ENCODE measurements around the gene STK11IP.

DNA sequence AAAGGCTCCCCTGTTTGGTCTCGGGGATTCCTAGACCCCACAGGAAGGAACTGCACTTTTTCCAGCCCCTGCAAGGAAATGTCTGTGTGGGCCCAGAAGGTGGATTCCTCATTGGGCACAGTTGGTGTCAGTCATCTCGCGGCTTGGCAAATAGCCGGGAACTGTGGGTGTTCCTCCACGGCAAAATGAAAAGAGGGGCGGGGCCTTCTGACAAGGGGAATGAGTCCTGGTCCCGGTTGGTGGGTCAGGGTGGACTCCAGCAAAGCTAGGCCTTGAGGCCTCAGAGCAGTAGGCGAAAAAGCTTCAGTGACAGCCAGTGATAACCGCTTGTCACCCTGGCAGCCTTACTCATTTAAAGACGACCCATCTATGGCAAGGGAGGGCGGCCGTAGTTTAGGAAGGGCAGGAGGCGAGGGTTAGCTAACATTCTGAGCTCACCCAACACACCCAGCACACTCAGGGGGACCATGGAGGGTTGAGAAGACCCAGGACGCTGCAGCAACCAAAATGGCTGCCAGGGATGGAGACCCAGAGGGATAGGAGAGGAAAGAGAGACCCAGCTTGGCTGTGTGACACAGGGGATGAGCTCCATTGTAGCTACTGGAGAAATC, 46.2 kb downstream of the STK11IP start:
- TF ChIP-seq POLR2A (IDR thresholded peaks at IDR 0.05), result no peak
- TF ChIP-seq, protein P1, sequence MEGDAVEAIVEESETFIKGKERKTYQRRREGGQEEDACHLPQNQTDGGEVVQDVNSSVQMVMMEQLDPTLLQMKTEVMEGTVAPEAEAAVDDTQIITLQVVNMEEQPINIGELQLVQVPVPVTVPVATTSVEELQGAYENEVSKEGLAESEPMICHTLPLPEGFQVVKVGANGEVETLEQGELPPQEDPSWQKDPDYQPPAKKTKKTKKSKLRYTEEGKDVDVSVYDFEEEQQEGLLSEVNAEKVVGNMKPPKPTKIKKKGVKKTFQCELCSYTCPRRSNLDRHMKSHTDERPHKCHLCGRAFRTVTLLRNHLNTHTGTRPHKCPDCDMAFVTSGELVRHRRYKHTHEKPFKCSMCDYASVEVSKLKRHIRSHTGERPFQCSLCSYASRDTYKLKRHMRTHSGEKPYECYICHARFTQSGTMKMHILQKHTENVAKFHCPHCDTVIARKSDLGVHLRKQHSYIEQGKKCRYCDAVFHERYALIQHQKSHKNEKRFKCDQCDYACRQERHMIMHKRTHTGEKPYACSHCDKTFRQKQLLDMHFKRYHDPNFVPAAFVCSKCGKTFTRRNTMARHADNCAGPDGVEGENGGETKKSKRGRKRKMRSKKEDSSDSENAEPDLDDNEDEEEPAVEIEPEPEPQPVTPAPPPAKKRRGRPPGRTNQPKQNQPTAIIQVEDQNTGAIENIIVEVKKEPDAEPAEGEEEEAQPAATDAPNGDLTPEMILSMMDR (IDR thresholded peaks at IDR 0.05), result no peak

Data from esophagus squamous epithelium (tissue), 4 donors.